Adrenal gland (tissue), 12 donors: ENCODE data around the gene RAB40C. TPM values are rescaled to one million over a fixed set of nuclear protein-coding genes. Genes with fewer than 3 reads are reported as not detected.
A peak's percentile ranks its signal among the peaks of the same experiment; 100 is the strongest.

Experiments used
- DNase-seq, 7 donors: peaks; one replicate each; pipeline ENCODE4 v3.0.0-alpha.2; 2019 to 2020
- H3K27ac ChIP-seq, 5 donors: fragments of 200-600 bp; sonication (generic) in 4 of 5; 1 replicate in 3 of 5; 2 replicates in 2 of 5; pipeline versions ENCODE4 v1.5.1 to v1.8.0; 2016 to 2020; ENCODE audit warnings: mild to moderate bottlenecking in 1 of 5
- H3K27me3 ChIP-seq: fragments of 200-600 bp; 2 replicates; pipeline ENCODE4 v1.8.0; 2021
- H3K36me3 ChIP-seq, 2 donors: fragments of 200-600 bp; replicated peaks in 1 of 2; 1 replicate in 1 of 2; 2 replicates in 1 of 2; pipeline versions ENCODE4 v1.5.1 to v1.8.0; 2018 to 2022
- H3K4me1 ChIP-seq, 2 donors: fragments of 200-600 bp; replicated peaks in 1 of 2; 1 replicate in 1 of 2; 2 replicates in 1 of 2; pipeline versions ENCODE4 v1.5.1 to v1.8.0; 2018 to 2021
- H3K4me3 ChIP-seq, 4 donors: fragments of 200-600 bp; sonication (generic) in 3 of 4; one replicate each; pipeline ENCODE4 v1.5.1; 2016 to 2018
- H3K9me3 ChIP-seq, 3 donors: fragments of 200-600 bp; sonication (generic) in 1 of 3; replicated peaks in 1 of 3; 1 replicate in 2 of 3; 2 replicates in 1 of 3; pipeline versions ENCODE4 v1.5.1 to v1.8.0; 2016 to 2021
- CTCF ChIP-seq, 6 experiments: fragments of 450-650 bp in 4 of 6; fragments of 200-600 bp in 2 of 6; sonication (generic) in 1 of 6; IDR thresholded peaks; 1 replicate in 5 of 6; 2 replicates in 1 of 6; pipeline versions ENCODE4 v1.5.1 to v1.8.0; 2016 to 2021; ENCODE audit warnings: antibody characterized with exemption in 6 of 6, mild to moderate bottlenecking in 2 of 6, moderate library complexity in 1 of 6
- POLR2A ChIP-seq, 2 donors: fragments of 450-650 bp; IDR thresholded peaks; one replicate each; pipeline ENCODE4 v1.6.1; 2017; ENCODE audit warnings: antibody characterized with exemption in 2 of 2, mild to moderate bottlenecking in 2 of 2, moderate library complexity in 1 of 2
- WGBS, 4 donors: extraction: QIAGEN DNeasy Blood & Tissue Kit in 2 of 4; methylation state at CpG; one replicate each; pipeline versions ENCODE4 v1.1.5 to v1.1.7; 2013 to 2017; 5-methylcytosine and 5-hydroxymethylcytosine counted together
- intact Hi-C, 2 donors: fragments of 100-400 bp; cut with DNase I; formaldehyde crosslinking; loops; one replicate each; pipeline versions ENCODE4 v1.14.1 to v1.15.0; 2022 to 2023
- polyA plus RNA-seq, 3 donors: library from polyadenylated mRNA; stranded (reverse); fragments of 200-250 nt in 2 of 3; fragments of 350-450 nt in 1 of 3; fragmentation: Illumina TruSeq in 1 of 3; extraction: RNeasy Lipid Tissue Mini Kit (QIAGEN cat#74804) in 1 of 3; gene quantifications; one replicate each; pipeline ENCODE4 v1.2.3, GENCODE V29; 2013 to 2014
- total RNA-seq, 9 donors: library from RNA; depleted of rRNA in 4 of 9; stranded (reverse); fragments of >200 nt in 4 of 9; fragments of 120-200 nt in 1 of 9; fragmentation: NEBNext Ultra II Directional in 1 of 9; extraction: Animal tissue kit (Norgen Biotek cat#: 25700) in 1 of 9; gene quantifications; one replicate each; pipeline versions ENCODE4 v1.1.0 to v1.2.4, GENCODE V29; 2013 to 2023
- donor health status: healthy with polysubstance abuse.
- donor health status: Bipolar disorder and iron deficiency.
- donor health status: DM: yes; HTN: yes; CAD: no.
- donor health status: DM: no; HTN: no; CAD: no.
- donor health status: DM: no; HTN: no; CAD: no.
- donor health status: DM: yes; HTN: yes; CAD: no.

RAB40C gene
- total and polyA plus RNA-seq, 12 donors: 2.3 to 36.2 (median 15.8) TPM

GRCh38 chr16:674214-674881, 84.5 kb downstream of the RAB40C start:
- 50 to 60% (median 55%) methylated on average over 9 to 22 of the region's 22 CpGs for WGBS, 4 donors
- Histone ChIP-seq H3K9me3 (no peaks in the 10 kb centered on the region), H3K36me3 (peaks cover 0 to 44% of the 10 kb centered on the region in 2 donors), H3K27me3 (no peaks in the 10 kb centered on the region), H3K4me3 (no peak overlapping the region), H3K4me1 (peaks cover 15 to 16% of the 10 kb centered on the region in 2 donors), H3K27ac (peak overlapping the region in 3 of 5 donors; percentile 49 to 77 (median 50))
- intact Hi-C loops: no loop called here
- TF ChIP-seq CTCF (IDR thresholded peaks at IDR 0.05): no peak
- TF ChIP-seq POLR2A (IDR thresholded peaks at IDR 0.05): no peak
- peak in 4 of 7 donors; percentile 80 to 86 (median 82) for DNase-seq

GRCh38 chr16:674968-675883, 85.4 kb downstream of the RAB40C start, which contains the start of gene RHBDL1:
Gene RHBDL1, plus strand, starts transcription at chr16:675671. Its CDS starts 120 bp downstream, at chr16:675791.
- WGBS, 4 donors: 5 to 6% methylated on average over 60 to 73 of the region's 73 CpGs; no CpG with 5 or more reads in 2 of the 4 donors
- peak within 1 kb of the TSS in 1 of 4 donors; percentile 51 for H3K4me3 ChIP-seq
- H3K27ac ChIP-seq: peak within 1 kb of the TSS in 3 of 5 donors; percentile 47 to 77 (median 50)
- peak in 2 of 7 donors; percentile 61 to 62 for DNase-seq
- H3K4me1 ChIP-seq: peaks cover 13 to 15% of the 10 kb centered on the region in 2 donors
- TF ChIP-seq POLR2A (IDR thresholded peaks at IDR 0.05) (no peak), CTCF (IDR thresholded peaks at IDR 0.05) (peak in 1 of 6 experiments; percentile 17)
- peaks cover 0 to 35% of the 10 kb centered on the region in 2 donors for H3K36me3 ChIP-seq
- H3K9me3 ChIP-seq: no peaks in the 10 kb centered on the region
- intact Hi-C loops: no loop called here
- no peaks in the 10 kb centered on the region for H3K27me3 ChIP-seq

- DNase-seq: no peak
- Histone ChIP-seq H3K27me3 (no peaks in the 10 kb centered on the region), H3K27ac (peak overlapping the region in 1 of 5 donors; percentile 77), H3K36me3 (peaks cover 0 to 27% of the 10 kb centered on the region in 2 donors), H3K9me3 (no peaks in the 10 kb centered on the region), H3K4me3 (peak overlapping the region in 1 of 4 donors; percentile 51), H3K4me1 (peaks cover 17 to 19% of the 10 kb centered on the region in 2 donors)
- intact Hi-C loops: no loop called here
- TF ChIP-seq CTCF (IDR thresholded peaks at IDR 0.05) (no peak), POLR2A (IDR thresholded peaks at IDR 0.05) (no peak)
- WGBS, 4 donors: 19 to 48% (median 32%) methylated on average over 3 to 25 of the region's 25 CpGs
Measured at GRCh38 chr16:675884-676564, 86.2 kb downstream of the RAB40C start.
